A549 (cell line): ENCODE measurements around the gene RASL10A. TPM values are rescaled to one million over a fixed set of nuclear protein-coding genes. Genes with fewer than 3 reads are reported as not detected.

Experiments used
- ATAC-seq, 2 experiments: fragments of 200-7000 bp in 1 of 2; fragments of >200 bp in 1 of 2; cut with Nextera tagmentation in 1 of 2; cut with Tn5 transposase in 1 of 2; 3 replicates each; pipeline versions ENCODE4 v1.8.0 to v1.9.1; 2018 to 2020; ENCODE audit warnings: mild to moderate bottlenecking in 1 of 2, moderate library complexity in 1 of 2
- CTCF ChIA-PET: fragments of 300-600 bp; sonication (Branson Sonifier 250); formaldehyde crosslinking; extraction: SDS; loops from one replicate; lab custom pipeline; 2021; ENCODE audit warnings: antibody characterized with exemption, inconsistent platforms; lab: Yijun Ruan, JAX
- POLR2A ChIA-PET: fragments of 350-600 bp; formaldehyde crosslinking; extraction: SDS; loops from one replicate; lab custom pipeline; 2021; ENCODE audit warnings: antibody characterized with exemption, inconsistent platforms; lab: Yijun Ruan, JAX
- DNase-seq, 2 experiments: peaks; one replicate each; pipeline versions ENCODE4 v3.0.0 to v3.0.0-alpha.2; 2011 to 2016; ENCODE audit warnings: low read depth in 1 of 2, low spot score in 1 of 2
- FAIRE-seq: peaks from 2 replicates; lab custom pipeline; 2011; peaks lifted over from hg19 to GRCh38; lab: Jason Lieb, UNC
- H3K27ac ChIP-seq, 2 experiments: fragments of >200 bp; sonication (Bioruptor Twin); formaldehyde crosslinking; 3 replicates each; pipeline ENCODE4 v1.5.1; 2016 to 2017
- H3K4me1 ChIP-seq: fragments of >200 bp; sonication (Bioruptor Twin); formaldehyde crosslinking; 3 replicates; pipeline ENCODE4 v1.6.1; 2016
- H3K4me2 ChIP-seq: fragments of >200 bp; sonication (Bioruptor Twin); formaldehyde crosslinking; 3 replicates; pipeline ENCODE4 v1.6.1; 2016
- H3K4me3 ChIP-seq: fragments of >200 bp; sonication (Bioruptor Twin); formaldehyde crosslinking; 3 replicates; pipeline ENCODE4 v1.5.1; 2016
- H3K9me3 ChIP-seq: fragments of >200 bp; sonication (Bioruptor Twin); formaldehyde crosslinking; 3 replicates; pipeline ENCODE4 v1.6.1; 2016
- BHLHE40 ChIP-seq: IDR thresholded peaks from 2 replicates; pipeline ENCODE4 v1.6.1; 2012; ENCODE audit warnings: low read depth, low read length, inconsistent platforms
- CBX2 ChIP-seq: fragments of 200-600 bp; sonication (generic); IDR thresholded peaks from 2 replicates; pipeline ENCODE4 v1.6.1; 2016; ENCODE audit warnings: low read depth, mild to moderate bottlenecking, borderline replicate concordance
- CBX8 ChIP-seq: fragments of 200-600 bp; sonication (generic); IDR thresholded peaks from 2 replicates; pipeline ENCODE4 v1.6.1; 2016
- CHD2 ChIP-seq: fragments of 150-350 bp; IDR thresholded peaks from 2 replicates; pipeline ENCODE4 v1.6.1; 2014; ENCODE audit warnings: low read length; ENCODE audit not compliant: partially characterized antibody
- FOSB ChIP-seq: fragments of 250-450 bp; sonication (Bioruptor Pico); IDR thresholded peaks from 2 replicates; pipeline ENCODE4 v1.5.0; 2020; ENCODE audit warnings: mild to moderate bottlenecking, moderate library complexity
- FOXS1 ChIP-seq: fragments of 250-450 bp; sonication (Bioruptor Pico); IDR thresholded peaks from 2 replicates; pipeline ENCODE4 v1.5.0; 2020; ENCODE audit warnings: mild to moderate bottlenecking, moderate library complexity
- HOXB5 ChIP-seq: fragments of 250-450 bp; sonication (Bioruptor Pico); IDR thresholded peaks from 2 replicates; pipeline ENCODE4 v1.5.0; 2020; ENCODE audit warnings: mild to moderate bottlenecking, moderate library complexity
- KDM5A ChIP-seq: fragments of 200-600 bp; sonication (generic); IDR thresholded peaks from 2 replicates; pipeline ENCODE4 v1.6.1; 2016; ENCODE audit warnings: antibody characterized with exemption, mild to moderate bottlenecking
- MAZ ChIP-seq: fragments of 150-350 bp; IDR thresholded peaks from 2 replicates; pipeline ENCODE4 v1.6.1; 2014; ENCODE audit warnings: antibody characterized with exemption, low read depth, low read length, borderline replicate concordance
- NFE2L2 ChIP-seq: fragments of 150-350 bp; conservative IDR thresholded peaks from 2 replicates; pipeline ENCODE4 v1.6.1; 2014; ENCODE audit warnings: low read length
- POLR2A ChIP-seq: IDR thresholded peaks from 2 replicates; pipeline ENCODE4 v1.6.1; 2012; ENCODE audit warnings: mild to moderate bottlenecking, low read length
- POLR2AphosphoS2 ChIP-seq: conservative IDR thresholded peaks from 2 replicates; pipeline ENCODE4 v1.6.1; 2012; ENCODE audit warnings: low read length, improper control_type of control experiment, inconsistent platforms
- RCOR1 ChIP-seq: fragments of 150-350 bp; IDR thresholded peaks from 2 replicates; pipeline ENCODE4 v1.6.1; 2014; ENCODE audit warnings: antibody characterized with exemption, low read length, low read depth
- SREBF2 ChIP-seq: fragments of 450-650 bp; IDR thresholded peaks from 2 replicates; pipeline ENCODE4 v1.6.1; 2014; ENCODE audit warnings: mild to moderate bottlenecking, moderate library complexity
- TFCP2L1 ChIP-seq: fragments of 250-450 bp; sonication (Bioruptor Pico); IDR thresholded peaks from 2 replicates; pipeline ENCODE4 v1.5.0; 2021; ENCODE audit warnings: mild to moderate bottlenecking
- TP53 ChIP-seq: fragments of 250-450 bp; sonication (Bioruptor Pico); IDR thresholded peaks from 2 replicates; pipeline ENCODE4 v1.5.0; 2021; ENCODE audit warnings: mild to moderate bottlenecking, moderate library complexity
- ZNF302 ChIP-seq: fragments of 250-450 bp; sonication (Bioruptor Pico); IDR thresholded peaks from 2 replicates; pipeline ENCODE4 v1.9.0; 2021; ENCODE audit warnings: inconsistent platforms, mild to moderate bottlenecking, moderate library complexity
- WGBS: methylation state at CpG from one replicate; pipeline ENCODE4 v1.1.6; 2017; ENCODE audit errors: missing lambda C conversion rate; 5-methylcytosine and 5-hydroxymethylcytosine counted together
- polyA plus RNA-seq, 4 experiments: library from polyadenylated mRNA; depleted of rRNA in 3 of 4; stranded (reverse); fragments of >200 nt; fragmentation: RNase III in 1 of 4; extraction: RNeasy Plus Mini Kit Qiagen cat#74134 plus additional on column Dnase treatment in 1 of 4; gene quantifications; 2 replicates in 3 of 4; 3 replicates in 1 of 4; pipeline ENCODE4 v1.2.3, GENCODE V29; 2011 to 2017
- TF ChIP-seq, protein P1 (sequence below): IDR thresholded peaks from 2 replicates; pipeline ENCODE4 v1.6.1; 2012
- TF ChIP-seq, protein P2 (sequence below): fragments of 150-350 bp; IDR thresholded peaks from 2 replicates; pipeline ENCODE4 v1.6.1; 2014; ENCODE audit warnings: low read depth, mild to moderate bottlenecking, low read length
- TF ChIP-seq, protein P3 (sequence below): fragments of 250-450 bp; sonication (Bioruptor Pico); IDR thresholded peaks from 2 replicates; pipeline ENCODE4 v1.5.0; 2021; ENCODE audit warnings: mild to moderate bottlenecking, moderate library complexity, borderline replicate concordance
- TF ChIP-seq, protein P4 (sequence below): fragments of 450-650 bp; IDR thresholded peaks from 2 replicates; pipeline ENCODE4 v1.6.1; 2014; ENCODE audit warnings: antibody characterized with exemption
- TF ChIP-seq, protein P5 (sequence below): IDR thresholded peaks from 2 replicates; pipeline ENCODE4 v1.6.1; 2012
- TF ChIP-seq, protein P6 (sequence below): fragments of >200 bp; sonication (Bioruptor Twin); formaldehyde crosslinking; IDR thresholded peaks from 3 replicates; pipeline ENCODE4 v1.5.1; 2016

The RASL10A gene
- polyA plus RNA-seq, 2 of the 4 experiments (the other 2 are of a cell fraction) = 0.08 to 0.25 TPM

DNA sequence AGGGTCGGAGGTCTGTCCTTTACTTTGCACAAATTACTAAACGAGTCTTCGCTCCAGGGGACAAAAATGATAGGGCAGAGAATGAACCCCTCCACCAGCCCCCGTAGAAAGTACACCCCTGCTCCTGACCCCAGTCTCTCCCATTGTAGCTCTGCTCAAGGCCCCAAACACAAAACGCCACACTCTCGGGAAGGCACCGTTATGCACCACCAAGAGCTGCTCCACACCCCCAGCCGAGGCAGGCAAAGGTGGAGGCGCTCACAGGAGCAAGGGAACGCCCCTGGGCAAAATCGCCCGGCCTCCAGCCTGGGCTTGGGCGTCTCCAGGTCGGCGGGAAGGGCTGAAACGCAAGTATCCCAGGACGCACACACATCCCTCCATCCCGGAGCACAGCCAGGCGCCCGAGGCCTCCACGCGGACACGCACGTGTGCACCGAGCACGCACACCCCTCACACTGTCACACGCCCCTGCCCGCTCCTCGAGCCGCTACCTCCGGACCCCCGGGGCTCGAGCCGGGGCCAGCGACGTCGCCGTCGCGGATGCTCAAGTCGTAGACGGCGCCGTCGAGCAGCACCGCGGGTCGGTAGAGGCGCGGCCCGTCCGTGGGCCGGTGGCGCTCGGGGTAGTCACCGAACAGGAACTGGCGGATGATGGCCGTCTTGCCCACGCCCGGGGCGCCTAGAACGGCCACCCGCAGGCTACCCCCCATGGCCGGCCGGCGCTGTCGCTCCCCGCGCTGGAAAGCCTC, 786 bp downstream of the RASL10A start:
- 18% methylated on average over 15 of the region's 69 CpGs for WGBS
- DNase-seq = no peak
- peak overlapping the region; percentile 83 for H3K4me2 ChIP-seq
- no peak for FAIRE-seq
- peak overlapping the region in 1 of 2 experiments; percentile 59; a peak in 3 of 6 replicates for H3K27ac ChIP-seq
- peak; percentile 4 to 5; a peak in 3 of 6 replicates for ATAC-seq
- no peaks in the 10 kb centered on the region for H3K9me3 ChIP-seq
- peak overlapping the region; percentile 42 for H3K4me3 ChIP-seq
- ChIA-PET POLR2A (no interaction called here), CTCF (interaction anchor here (0.6 to 2.2 kb wide), 5 partner anchors 9 to 156 kb away, joined by 3 to 10 read pairs (median 5); no protein-coding TSS in a partner anchor)
- peaks cover 24% of the 10 kb centered on the region for H3K4me1 ChIP-seq
- no peak for TF ChIP-seq POLR2A
- TF ChIP-seq, protein P1, sequence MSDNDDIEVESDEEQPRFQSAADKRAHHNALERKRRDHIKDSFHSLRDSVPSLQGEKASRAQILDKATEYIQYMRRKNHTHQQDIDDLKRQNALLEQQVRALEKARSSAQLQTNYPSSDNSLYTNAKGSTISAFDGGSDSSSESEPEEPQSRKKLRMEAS = peak; percentile 17; the same call in 1 of the 2 replicates

DNA sequence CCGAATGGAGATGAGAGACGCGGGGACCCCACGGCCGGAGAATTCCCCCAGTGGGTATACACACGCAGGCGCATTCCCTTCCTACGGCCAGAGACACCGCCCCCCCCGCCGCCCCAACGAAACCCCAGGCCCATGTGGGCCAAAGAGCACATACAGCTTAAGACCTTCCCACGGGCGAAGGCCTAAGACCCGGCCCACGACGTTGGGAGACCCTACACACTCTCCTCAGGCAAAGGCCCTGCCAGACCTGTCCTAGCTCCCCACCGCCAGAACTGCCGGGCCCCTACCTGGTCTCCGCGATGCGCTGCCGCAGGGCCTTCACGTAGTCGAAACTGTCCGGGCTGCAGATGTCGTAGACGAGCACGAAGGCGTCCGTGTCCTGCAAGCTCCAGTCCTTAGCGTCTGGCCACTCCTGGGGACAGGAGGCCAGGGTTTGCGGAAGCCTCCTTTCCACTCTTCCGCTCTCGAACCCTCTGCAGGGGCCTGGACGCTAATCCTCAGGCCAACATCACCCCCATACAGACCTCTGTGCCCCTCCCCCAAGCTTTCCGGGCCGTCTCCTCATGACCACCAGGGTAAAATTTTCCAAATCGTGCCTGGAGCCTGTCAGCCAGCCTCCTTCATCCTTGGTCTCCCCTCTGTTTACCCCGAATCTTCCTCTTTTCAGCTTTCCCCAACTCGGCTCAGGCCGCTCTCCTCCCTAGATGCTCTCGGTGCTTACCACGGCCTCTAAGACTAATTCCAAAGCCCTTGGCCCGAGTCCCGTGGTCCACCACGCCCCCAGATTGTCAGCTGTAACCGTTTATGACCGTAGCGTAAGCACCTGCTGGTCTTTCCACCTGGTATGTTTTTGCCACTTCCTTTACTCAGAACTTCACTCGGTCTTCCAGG, 1.7 kb downstream of the RASL10A start:
- CTCF ChIA-PET = interaction anchor here (1.0 to 2.8 kb wide), 9 partner anchors 7 to 157 kb away, joined by 3 to 11 read pairs (median 5); no protein-coding TSS in a partner anchor

DNA sequence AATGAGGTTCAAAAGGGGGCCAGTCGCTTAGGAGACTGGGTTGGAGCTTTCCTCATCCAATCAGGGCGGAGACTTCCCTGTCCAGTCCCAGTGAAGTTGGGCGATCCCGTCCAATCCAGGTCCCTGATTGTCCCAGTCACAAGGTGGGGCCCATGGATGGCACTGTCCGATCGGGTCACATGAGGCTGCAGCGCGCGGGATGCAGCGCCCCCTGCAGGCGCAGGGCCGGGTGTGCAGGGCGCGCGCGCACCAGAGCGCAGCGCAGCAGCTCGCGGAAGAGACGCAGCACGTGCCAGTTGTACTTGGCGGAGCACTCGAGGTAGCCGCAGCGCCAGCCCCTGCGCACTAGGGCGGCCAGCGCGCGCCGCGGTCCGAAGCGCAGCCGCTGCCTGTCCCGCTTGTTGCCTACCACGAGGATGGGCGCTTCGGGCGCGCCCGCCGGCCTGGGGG, 2.3 kb downstream of the RASL10A start:
- ChIA-PET POLR2A (no interaction called here), CTCF (interaction anchor here (0.6 to 2.9 kb wide), 11 partner anchors 8 to 46 kb away, joined by 3 to 13 read pairs (median 4); no protein-coding TSS in a partner anchor)
- no peak for FAIRE-seq
- Histone ChIP-seq H3K27ac (no peak overlapping the region), H3K4me3 (no peak overlapping the region), H3K4me2 (no peak overlapping the region), H3K4me1 (peaks cover 40% of the 10 kb centered on the region)
- peak in 1 of 2 experiments; percentile 8; a peak in 3 of 6 replicates for ATAC-seq
- DNase-seq = peak in 1 of 2 experiments; percentile 70
- 67% methylated on average over 25 of the region's 44 CpGs for WGBS
- TF ChIP-seq CBX2 = no peak
- TF ChIP-seq, protein P2, sequence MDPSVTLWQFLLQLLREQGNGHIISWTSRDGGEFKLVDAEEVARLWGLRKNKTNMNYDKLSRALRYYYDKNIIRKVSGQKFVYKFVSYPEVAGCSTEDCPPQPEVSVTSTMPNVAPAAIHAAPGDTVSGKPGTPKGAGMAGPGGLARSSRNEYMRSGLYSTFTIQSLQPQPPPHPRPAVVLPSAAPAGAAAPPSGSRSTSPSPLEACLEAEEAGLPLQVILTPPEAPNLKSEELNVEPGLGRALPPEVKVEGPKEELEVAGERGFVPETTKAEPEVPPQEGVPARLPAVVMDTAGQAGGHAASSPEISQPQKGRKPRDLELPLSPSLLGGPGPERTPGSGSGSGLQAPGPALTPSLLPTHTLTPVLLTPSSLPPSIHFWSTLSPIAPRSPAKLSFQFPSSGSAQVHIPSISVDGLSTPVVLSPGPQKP = no peak
- TF ChIP-seq BHLHE40 = no peak
- TF ChIP-seq, protein P3, sequence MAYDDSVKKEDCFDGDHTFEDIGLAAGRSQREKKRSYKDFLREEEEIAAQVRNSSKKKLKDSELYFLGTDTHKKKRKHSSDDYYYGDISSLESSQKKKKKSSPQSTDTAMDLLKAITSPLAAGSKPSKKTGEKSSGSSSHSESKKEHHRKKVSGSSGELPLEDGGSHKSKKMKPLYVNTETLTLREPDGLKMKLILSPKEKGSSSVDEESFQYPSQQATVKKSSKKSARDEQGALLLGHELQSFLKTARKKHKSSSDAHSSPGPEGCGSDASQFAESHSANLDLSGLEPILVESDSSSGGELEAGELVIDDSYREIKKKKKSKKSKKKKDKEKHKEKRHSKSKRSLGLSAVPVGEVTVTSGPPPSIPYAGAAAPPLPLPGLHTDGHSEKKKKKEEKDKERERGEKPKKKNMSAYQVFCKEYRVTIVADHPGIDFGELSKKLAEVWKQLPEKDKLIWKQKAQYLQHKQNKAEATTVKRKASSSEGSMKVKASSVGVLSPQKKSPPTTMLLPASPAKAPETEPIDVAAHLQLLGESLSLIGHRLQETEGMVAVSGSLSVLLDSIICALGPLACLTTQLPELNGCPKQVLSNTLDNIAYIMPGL (CRISPR knock-in tag) = no peak
- no peak for TF ChIP-seq HOXB5
- no peak for TF ChIP-seq ZNF302 (CRISPR knock-in tag)
- TF ChIP-seq, protein P4, sequence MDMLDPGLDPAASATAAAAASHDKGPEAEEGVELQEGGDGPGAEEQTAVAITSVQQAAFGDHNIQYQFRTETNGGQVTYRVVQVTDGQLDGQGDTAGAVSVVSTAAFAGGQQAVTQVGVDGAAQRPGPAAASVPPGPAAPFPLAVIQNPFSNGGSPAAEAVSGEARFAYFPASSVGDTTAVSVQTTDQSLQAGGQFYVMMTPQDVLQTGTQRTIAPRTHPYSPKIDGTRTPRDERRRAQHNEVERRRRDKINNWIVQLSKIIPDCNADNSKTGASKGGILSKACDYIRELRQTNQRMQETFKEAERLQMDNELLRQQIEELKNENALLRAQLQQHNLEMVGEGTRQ = peak; percentile 31; the same call in 1 of the 2 replicates
- TF ChIP-seq, protein P5, sequence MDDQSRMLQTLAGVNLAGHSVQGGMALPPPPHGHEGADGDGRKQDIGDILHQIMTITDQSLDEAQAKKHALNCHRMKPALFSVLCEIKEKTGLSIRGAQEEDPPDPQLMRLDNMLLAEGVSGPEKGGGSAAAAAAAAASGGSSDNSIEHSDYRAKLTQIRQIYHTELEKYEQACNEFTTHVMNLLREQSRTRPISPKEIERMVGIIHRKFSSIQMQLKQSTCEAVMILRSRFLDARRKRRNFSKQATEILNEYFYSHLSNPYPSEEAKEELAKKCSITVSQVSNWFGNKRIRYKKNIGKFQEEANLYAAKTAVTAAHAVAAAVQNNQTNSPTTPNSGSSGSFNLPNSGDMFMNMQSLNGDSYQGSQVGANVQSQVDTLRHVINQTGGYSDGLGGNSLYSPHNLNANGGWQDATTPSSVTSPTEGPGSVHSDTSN = no peak
- TF ChIP-seq, protein P6, sequence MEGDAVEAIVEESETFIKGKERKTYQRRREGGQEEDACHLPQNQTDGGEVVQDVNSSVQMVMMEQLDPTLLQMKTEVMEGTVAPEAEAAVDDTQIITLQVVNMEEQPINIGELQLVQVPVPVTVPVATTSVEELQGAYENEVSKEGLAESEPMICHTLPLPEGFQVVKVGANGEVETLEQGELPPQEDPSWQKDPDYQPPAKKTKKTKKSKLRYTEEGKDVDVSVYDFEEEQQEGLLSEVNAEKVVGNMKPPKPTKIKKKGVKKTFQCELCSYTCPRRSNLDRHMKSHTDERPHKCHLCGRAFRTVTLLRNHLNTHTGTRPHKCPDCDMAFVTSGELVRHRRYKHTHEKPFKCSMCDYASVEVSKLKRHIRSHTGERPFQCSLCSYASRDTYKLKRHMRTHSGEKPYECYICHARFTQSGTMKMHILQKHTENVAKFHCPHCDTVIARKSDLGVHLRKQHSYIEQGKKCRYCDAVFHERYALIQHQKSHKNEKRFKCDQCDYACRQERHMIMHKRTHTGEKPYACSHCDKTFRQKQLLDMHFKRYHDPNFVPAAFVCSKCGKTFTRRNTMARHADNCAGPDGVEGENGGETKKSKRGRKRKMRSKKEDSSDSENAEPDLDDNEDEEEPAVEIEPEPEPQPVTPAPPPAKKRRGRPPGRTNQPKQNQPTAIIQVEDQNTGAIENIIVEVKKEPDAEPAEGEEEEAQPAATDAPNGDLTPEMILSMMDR = peak; percentile 28; the same call in 2 of the 3 replicates
- TF ChIP-seq, all 56 proteins: peak for 2
- no peaks in the 10 kb centered on the region for H3K9me3 ChIP-seq

More for the DNA sequence above, 1.7 kb downstream of the RASL10A start:
- DNase-seq (no peak), ATAC-seq (no peak), FAIRE-seq (no peak)
- Histone ChIP-seq H3K27ac (no peak overlapping the region), H3K4me2 (no peak overlapping the region), H3K4me1 (peaks cover 33% of the 10 kb centered on the region), H3K9me3 (no peaks in the 10 kb centered on the region), H3K4me3 (no peak overlapping the region)
- 83% methylated on average over 41 of the region's 51 CpGs for WGBS
- TF ChIP-seq KDM5A (no peak), POLR2AphosphoS2 (no peak), FOXS1 (CRISPR knock-in tag) (no peak), CBX8 (no peak), CHD2 (no peak), TP53 (CRISPR knock-in tag) (no peak), RCOR1 (no peak), TFCP2L1 (CRISPR knock-in tag) (no peak), NFE2L2 (no peak), FOSB (CRISPR knock-in tag) (no peak), SREBF2 (no peak), MAZ (no peak)
- TF ChIP-seq, protein P1 = no peak
- TF ChIP-seq, protein P6 = no peak
- POLR2A ChIA-PET = no interaction called here
